Subcutaneous abdominal adipose tissue (tissue), 5 donors: ENCODE data around the gene UGT2B17.
"Not testable (repeated sequence)": the region's sequence is repeated elsewhere in the genome, so short reads cannot be mapped to it uniquely, and the experiment has no call there.

Source experiments
- H3K27ac ChIP-seq: one replicate; pipeline ENCODE4 v1.7.0; 2013; ENCODE audit warnings: low read depth, mild to moderate bottlenecking, inconsistent platforms, low read length, moderate library complexity
- H3K27me3 ChIP-seq, 5 donors: one replicate each; pipeline ENCODE4 v1.7.0; 2013; ENCODE audit warnings: low read length in 5 of 5, inconsistent platforms in 1 of 5; ENCODE audit not compliant: control insufficient read depth in 5 of 5, insufficient read depth in 4 of 5
- H3K36me3 ChIP-seq, 5 donors: one replicate each; pipeline ENCODE4 v1.7.0; 2013; ENCODE audit warnings: low read length in 5 of 5; ENCODE audit not compliant: control insufficient read depth in 5 of 5, insufficient read depth in 5 of 5
- H3K4me1 ChIP-seq, 5 donors: one replicate each; pipeline ENCODE4 v1.7.0; 2013; ENCODE audit warnings: low read length in 5 of 5, mild to moderate bottlenecking in 3 of 5, moderate library complexity in 1 of 5; ENCODE audit not compliant: control insufficient read depth in 5 of 5, insufficient read depth in 5 of 5
- H3K4me3 ChIP-seq, 5 donors: one replicate each; pipeline ENCODE4 v1.7.0; 2013; ENCODE audit warnings: low read length in 5 of 5, low read depth in 1 of 5
- H3K9ac ChIP-seq, 5 donors: one replicate each; pipeline ENCODE4 v1.7.0; 2013; ENCODE audit warnings: low read length in 5 of 5, mild to moderate bottlenecking in 4 of 5, moderate library complexity in 3 of 5
- H3K9me3 ChIP-seq, 5 donors: one replicate each; pipeline ENCODE4 v1.7.0; 2013; ENCODE audit warnings: low read length in 5 of 5; ENCODE audit not compliant: control insufficient read depth in 5 of 5
- donor health status: healthy.
- donor health status: healthy.
- donor health status: healthy.
- donor health status: healthy.
- donor health status: healthy.

The UGT2B17 gene

DNA sequence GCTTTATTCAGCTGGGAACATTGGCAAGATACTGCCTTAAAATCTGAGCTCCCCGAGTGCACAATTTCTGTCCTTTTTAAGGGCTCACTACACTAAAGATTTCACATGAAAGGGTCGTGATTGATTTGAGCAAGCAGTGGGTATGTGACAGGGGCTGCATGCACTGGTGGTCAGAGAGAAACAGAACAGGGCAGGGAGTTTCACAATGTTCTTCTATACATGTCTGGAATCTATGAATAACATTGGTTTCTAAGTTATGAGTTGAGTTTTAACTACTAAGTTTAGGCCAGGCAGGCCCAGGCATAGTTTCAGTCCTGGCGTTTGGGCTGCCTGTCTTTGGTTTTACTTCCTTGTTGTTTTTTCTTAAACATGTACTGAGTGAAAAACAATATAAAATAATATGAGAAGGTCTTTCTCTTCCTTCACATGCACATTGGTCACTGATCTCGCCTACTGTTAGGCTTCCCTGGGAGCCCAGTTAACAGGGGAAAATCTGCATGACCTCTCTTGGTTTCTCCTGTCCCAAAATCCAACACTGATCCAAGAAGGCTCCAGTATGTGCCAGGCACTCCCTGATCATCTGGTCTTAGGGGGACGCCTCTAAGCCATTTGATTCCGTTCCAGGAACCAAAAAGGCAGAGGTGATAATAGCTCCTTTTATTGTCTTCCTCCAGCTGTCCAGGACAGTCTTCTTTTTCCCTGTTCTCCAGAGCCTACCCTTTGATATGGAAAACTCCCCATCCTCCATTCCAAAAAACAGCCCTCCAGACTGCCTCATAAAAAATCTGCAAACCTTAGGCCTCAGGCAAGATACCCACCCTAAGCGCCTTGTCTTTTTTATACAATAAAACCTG lies at the start of gene UGT2B17:
Gene UGT2B17, minus strand, starts transcription at position 51 of the 854 bp plus-strand sequence. CDS start 7,838 bp downstream, outside the sequence.
- Histone ChIP-seq H3K9ac (no peak within 1 kb of the TSS), H3K36me3 (no peaks in the 10 kb centered on the region), H3K4me1 (no peaks in the 10 kb centered on the region), H3K27ac (no peak within 1 kb of the TSS), H3K27me3 (no peaks in the 10 kb centered on the region), H3K4me3 (no peak within 1 kb of the TSS), H3K9me3 (no peaks in the 10 kb centered on the region)

DNA sequence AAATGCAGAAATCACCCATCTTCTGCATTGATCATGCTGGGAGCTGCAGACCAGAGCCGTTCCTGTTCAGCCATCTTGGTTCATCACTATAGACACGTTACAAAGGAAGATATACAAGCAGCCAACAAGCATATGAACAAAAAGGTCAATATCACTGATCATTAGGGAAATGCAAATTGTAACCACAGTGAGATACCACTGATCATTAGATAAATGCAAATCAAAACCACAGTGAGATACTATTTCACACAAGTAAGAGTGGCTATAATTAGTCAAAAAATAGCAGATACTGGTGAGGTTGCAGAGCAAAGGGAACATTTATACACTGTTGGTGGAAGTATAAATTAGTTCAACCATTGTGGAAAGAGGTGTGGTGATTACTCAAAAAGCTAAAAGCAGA lies 46.6 kb upstream of the UGT2B17 start:
- H3K9ac ChIP-seq, H3K9me3 ChIP-seq, H3K36me3 ChIP-seq, H3K4me3 ChIP-seq, H3K4me1 ChIP-seq, H3K27me3 ChIP-seq, H3K27ac ChIP-seq: not testable (repeated sequence)

DNA sequence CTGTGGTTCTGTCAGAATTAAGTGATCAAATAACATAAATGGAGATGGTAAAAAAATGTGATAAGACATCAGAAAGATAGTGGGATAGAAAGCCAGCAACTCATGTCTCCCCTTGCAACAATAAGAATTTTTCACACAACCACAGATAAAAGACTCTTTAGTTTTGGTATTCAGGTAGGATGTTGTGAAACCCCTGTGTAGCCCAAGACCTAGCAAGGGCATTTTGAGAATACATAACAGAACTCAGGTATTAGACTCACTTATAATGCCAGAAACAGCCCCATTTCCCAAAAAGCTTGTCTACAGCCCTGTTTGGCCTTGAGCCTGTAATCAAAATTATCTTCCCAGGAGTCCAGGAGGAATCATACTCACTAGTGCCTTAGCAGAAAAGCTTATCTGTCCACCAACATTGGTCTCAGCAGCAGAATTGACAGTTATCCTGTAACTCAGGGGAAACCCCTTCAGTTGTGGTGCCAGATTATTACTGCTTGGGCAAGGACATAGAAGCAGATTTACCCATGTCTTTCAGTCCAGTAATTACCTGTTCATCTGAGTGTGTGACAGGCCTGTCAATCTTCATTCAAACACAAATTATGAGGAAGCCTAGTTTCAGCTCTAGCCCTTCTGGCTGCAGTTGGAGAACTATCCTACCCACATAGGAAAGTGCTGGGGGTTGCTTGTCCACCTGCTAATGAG lies 41.0 kb upstream of the UGT2B17 start:
- H3K4me1 ChIP-seq: no peaks in the 10 kb centered on the region
- peaks cover 0 to 5% (median 0%) of the 10 kb centered on the region in 5 donors for H3K9me3 ChIP-seq
- H3K36me3 ChIP-seq: no peaks in the 10 kb centered on the region
- H3K4me3 ChIP-seq: no peak overlapping the region
- no peaks in the 10 kb centered on the region for H3K27me3 ChIP-seq
- H3K9ac ChIP-seq: no peak overlapping the region
- no peak overlapping the region for H3K27ac ChIP-seq

DNA sequence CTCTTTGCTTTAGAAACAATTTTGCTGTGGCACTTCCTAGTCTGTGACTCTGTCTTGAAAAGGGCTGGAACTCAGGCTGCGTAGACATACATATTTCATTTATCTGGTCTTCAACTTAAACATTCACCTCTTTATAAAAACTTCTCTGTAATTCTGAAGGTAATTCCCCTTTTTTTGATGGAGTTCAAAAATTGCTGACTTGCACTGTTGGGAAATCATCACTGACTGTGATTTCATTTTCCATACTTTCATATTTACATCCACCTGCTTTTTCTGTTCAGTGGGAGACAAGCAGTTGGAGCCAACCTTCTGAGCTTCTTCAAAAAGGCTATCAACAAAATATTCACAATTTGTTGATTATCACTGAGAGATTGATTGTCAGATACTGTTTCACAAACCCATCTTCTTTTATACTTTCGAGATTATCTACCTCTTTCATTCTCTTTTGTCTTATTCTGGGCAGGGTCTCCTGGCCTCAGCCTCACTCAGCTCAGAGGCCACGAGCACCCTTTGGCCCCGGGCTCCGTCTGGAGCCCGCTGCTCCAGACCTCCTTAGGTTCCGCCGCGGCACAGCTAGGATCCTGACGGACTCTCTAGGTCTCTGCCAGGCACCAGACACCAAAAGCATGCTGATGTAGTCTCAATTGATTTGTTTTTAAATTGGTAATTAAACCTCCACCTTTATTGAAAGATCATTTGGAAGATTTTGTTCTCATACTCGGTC lies 39.7 kb upstream of the UGT2B17 start:
- Histone ChIP-seq H3K4me3 (no peak overlapping the region), H3K27ac (no peak overlapping the region), H3K9ac (no peak overlapping the region), H3K27me3 (no peaks in the 10 kb centered on the region), H3K36me3 (no peaks in the 10 kb centered on the region), H3K4me1 (no peaks in the 10 kb centered on the region), H3K9me3 (peaks cover 0 to 5% (median 0%) of the 10 kb centered on the region in 5 donors)

DNA sequence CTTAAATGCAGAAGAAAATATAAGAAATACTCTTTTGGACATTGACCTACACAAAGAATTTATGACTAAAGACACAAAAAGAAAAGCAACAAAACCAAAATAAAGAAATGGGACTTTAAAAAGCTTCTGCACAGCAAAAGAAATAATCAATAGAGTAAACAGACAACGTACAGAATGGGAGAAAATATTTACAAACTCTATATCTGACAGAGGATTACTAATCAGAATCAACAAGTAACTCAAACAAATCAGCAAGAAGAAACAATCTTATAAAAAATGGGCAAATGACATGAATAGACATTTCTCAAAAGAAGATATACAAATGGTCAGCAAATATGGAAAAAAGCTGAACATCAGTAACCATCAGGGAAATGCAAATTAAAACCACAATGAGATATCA lies 37.6 kb upstream of the UGT2B17 start:
- no peaks in the 10 kb centered on the region for H3K4me1 ChIP-seq
- H3K4me3 ChIP-seq: no peak overlapping the region
- H3K9me3 ChIP-seq: peaks cover 0 to 5% (median 0%) of the 10 kb centered on the region in 5 donors
- no peaks in the 10 kb centered on the region for H3K27me3 ChIP-seq
- no peaks in the 10 kb centered on the region for H3K36me3 ChIP-seq
- no peak overlapping the region for H3K9ac ChIP-seq
- no peak overlapping the region for H3K27ac ChIP-seq

DNA sequence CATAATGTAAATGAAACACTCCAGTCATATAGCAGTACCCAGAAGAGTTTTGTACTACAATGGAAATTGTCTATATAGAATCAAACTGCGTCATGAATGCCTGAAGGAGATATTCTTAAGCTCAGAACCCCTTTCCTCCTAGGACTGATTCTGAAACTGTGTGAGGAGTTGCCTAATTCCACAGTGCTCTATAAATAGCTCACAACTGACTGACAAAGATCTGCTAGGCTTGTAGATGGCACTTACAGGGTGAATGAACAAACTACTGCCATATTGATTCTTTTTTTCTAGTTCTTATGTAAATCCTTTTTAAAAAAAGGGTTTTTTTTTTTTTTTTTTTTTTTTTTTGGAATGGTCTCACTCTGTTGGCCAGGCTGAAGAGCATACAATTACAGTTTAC lies 30.1 kb upstream of the UGT2B17 start:
- no peaks in the 10 kb centered on the region for H3K36me3 ChIP-seq

GRCh38 chr4:68599150-68599549 lies 23.0 kb upstream of the UGT2B17 start:
- no peak overlapping the region for H3K4me3 ChIP-seq
- H3K4me1 ChIP-seq: no peaks in the 10 kb centered on the region
- no peaks in the 10 kb centered on the region for H3K9me3 ChIP-seq
- H3K27me3 ChIP-seq: no peaks in the 10 kb centered on the region
- H3K27ac ChIP-seq: no peak overlapping the region
- H3K9ac ChIP-seq: no peak overlapping the region
- H3K36me3 ChIP-seq: no peaks in the 10 kb centered on the region

More for the DNA sequence above, 30.1 kb upstream of the UGT2B17 start:
- Histone ChIP-seq H3K27me3 (no peaks in the 10 kb centered on the region), H3K27ac (no peak overlapping the region), H3K9me3 (no peaks in the 10 kb centered on the region), H3K9ac (no peak overlapping the region), H3K4me3 (no peak overlapping the region), H3K4me1 (no peaks in the 10 kb centered on the region)

GRCh38 chr4:68597482-68597881 lies 21.4 kb upstream of the UGT2B17 start:
- H3K9ac ChIP-seq: no peak overlapping the region
- H3K36me3 ChIP-seq: no peaks in the 10 kb centered on the region
- H3K4me3 ChIP-seq: no peak overlapping the region
- no peaks in the 10 kb centered on the region for H3K9me3 ChIP-seq
- H3K4me1 ChIP-seq: no peaks in the 10 kb centered on the region
- H3K27me3 ChIP-seq: no peaks in the 10 kb centered on the region
- no peak overlapping the region for H3K27ac ChIP-seq

- Histone ChIP-seq H3K4me3 (no peak overlapping the region), H3K27me3 (no peaks in the 10 kb centered on the region), H3K36me3 (no peaks in the 10 kb centered on the region), H3K9me3 (no peaks in the 10 kb centered on the region), H3K9ac (no peak overlapping the region), H3K4me1 (no peaks in the 10 kb centered on the region), H3K27ac (no peak overlapping the region)
Measured at GRCh38 chr4:68594678-68595077, 18.6 kb upstream of the UGT2B17 start.

- Histone ChIP-seq H3K9me3 (no peaks in the 10 kb centered on the region), H3K9ac (no peak overlapping the region), H3K4me1 (no peaks in the 10 kb centered on the region), H3K27ac (no peak overlapping the region), H3K4me3 (no peak overlapping the region), H3K27me3 (no peaks in the 10 kb centered on the region), H3K36me3 (no peaks in the 10 kb centered on the region)
Measured at GRCh38 chr4:68593112-68593511, 17.0 kb upstream of the UGT2B17 start.
